Vagina (tissue), 2 donors: Measurements from ENCODE around the gene SERPINH1.

Experiments
- POLR2A ChIP-seq, 2 donors: fragments of 450-650 bp; IDR thresholded peaks; one replicate each; pipeline ENCODE4 v1.6.1; 2017; ENCODE audit warnings: antibody characterized with exemption in 2 of 2, mild to moderate bottlenecking in 2 of 2, moderate library complexity in 2 of 2
- POLR2AphosphoS5 ChIP-seq, 2 donors: sonication (generic); formaldehyde crosslinking; IDR thresholded peaks; one replicate each; pipeline ENCODE4 v1.9.0; 2017; ENCODE audit warnings: antibody characterized with exemption in 2 of 2, mild to moderate bottlenecking in 2 of 2, low read depth in 1 of 2; ENCODE audit not compliant: insufficient read depth in 1 of 2
- TF ChIP-seq, protein P1 (sequence below), 3 experiments: fragments of 450-650 bp in 2 of 3; fragments of 200-600 bp in 1 of 3; sonication (generic) in 1 of 3; IDR thresholded peaks; one replicate each; pipeline ENCODE4 v1.5.1; 2017 to 2019; ENCODE audit warnings: antibody characterized with exemption in 3 of 3, mild to moderate bottlenecking in 2 of 3, moderate library complexity in 2 of 3

DNA sequence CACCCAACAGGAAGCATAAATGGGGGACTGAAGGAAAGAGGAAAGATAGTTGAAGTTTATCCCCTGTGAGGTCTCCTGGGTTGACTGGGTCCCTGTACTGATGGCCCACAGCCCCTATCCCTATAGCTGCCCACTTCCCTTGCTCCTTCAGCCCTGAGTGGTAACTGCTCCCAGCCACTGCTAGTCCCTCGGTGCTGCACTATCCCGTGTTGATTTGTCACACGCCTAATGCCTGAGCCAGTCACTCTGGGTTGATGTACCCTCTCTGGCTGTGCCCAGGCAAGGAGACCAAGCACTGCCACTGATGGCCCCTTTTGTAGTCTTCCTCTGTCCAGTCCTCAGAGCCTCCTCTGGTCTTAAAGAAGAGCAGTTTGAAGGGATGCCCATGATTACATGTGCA lies 45.9 kb upstream of the SERPINH1 start:
- TF ChIP-seq, protein P1, sequence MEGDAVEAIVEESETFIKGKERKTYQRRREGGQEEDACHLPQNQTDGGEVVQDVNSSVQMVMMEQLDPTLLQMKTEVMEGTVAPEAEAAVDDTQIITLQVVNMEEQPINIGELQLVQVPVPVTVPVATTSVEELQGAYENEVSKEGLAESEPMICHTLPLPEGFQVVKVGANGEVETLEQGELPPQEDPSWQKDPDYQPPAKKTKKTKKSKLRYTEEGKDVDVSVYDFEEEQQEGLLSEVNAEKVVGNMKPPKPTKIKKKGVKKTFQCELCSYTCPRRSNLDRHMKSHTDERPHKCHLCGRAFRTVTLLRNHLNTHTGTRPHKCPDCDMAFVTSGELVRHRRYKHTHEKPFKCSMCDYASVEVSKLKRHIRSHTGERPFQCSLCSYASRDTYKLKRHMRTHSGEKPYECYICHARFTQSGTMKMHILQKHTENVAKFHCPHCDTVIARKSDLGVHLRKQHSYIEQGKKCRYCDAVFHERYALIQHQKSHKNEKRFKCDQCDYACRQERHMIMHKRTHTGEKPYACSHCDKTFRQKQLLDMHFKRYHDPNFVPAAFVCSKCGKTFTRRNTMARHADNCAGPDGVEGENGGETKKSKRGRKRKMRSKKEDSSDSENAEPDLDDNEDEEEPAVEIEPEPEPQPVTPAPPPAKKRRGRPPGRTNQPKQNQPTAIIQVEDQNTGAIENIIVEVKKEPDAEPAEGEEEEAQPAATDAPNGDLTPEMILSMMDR (IDR thresholded peaks at IDR 0.05): no peak
- no peak for TF ChIP-seq POLR2AphosphoS5 (IDR thresholded peaks at IDR 0.05; ENCODE audit: insufficient read depth in 1 of 2, low read depth in 1 of 2)
- TF ChIP-seq POLR2A (IDR thresholded peaks at IDR 0.05): no peak
